Natural killer cell (primary cell): ENCODE data around the gene TTC12. TPM values are rescaled to one million over a fixed set of nuclear protein-coding genes. Genes with fewer than 3 reads are reported as not detected.

Experiments used
- ATAC-seq, 3 donors: fragments of 150-1000 bp in 2 of 3; fragments of 200-7000 bp in 1 of 3; cut with Tn5 transposase; 1 replicate in 1 of 3; 2 replicates in 2 of 3; pipeline ENCODE4 v1.10.0; 2021; ENCODE audit warnings: mild to moderate bottlenecking in 2 of 3, moderate library complexity in 2 of 3
- DNase-seq, 2 donors: peaks; one replicate each; pipeline versions ENCODE4 v3.0.0 to v3.0.0-alpha.2; 2013 to 2021; ENCODE audit warnings: mixed read lengths in 1 of 2
- H3K27ac ChIP-seq: one replicate; pipeline ENCODE4 v1.5.1; 2013; ENCODE audit warnings: mild to moderate bottlenecking, low read length
- H3K27me3 ChIP-seq: one replicate; pipeline ENCODE4 v1.6.1; 2013; ENCODE audit warnings: low read length; ENCODE audit not compliant: control insufficient read depth, insufficient read depth
- H3K36me3 ChIP-seq: one replicate; pipeline ENCODE4 v1.6.1; 2013; ENCODE audit warnings: low read length; ENCODE audit not compliant: control insufficient read depth, insufficient read depth
- H3K4me1 ChIP-seq: one replicate; pipeline ENCODE4 v1.6.1; 2013; ENCODE audit warnings: low read length; ENCODE audit not compliant: control insufficient read depth, insufficient read depth
- H3K4me3 ChIP-seq: one replicate; pipeline ENCODE4 v1.5.1; 2013; ENCODE audit warnings: low read length
- H3K9me3 ChIP-seq: one replicate; pipeline ENCODE4 v1.6.1; 2013; ENCODE audit warnings: low read length; ENCODE audit not compliant: control insufficient read depth, insufficient read depth
- H3K27ac Mint-ChIP-seq, 2 donors: one replicate each; pipeline ENCODE4 v1.8.0; 2022; ENCODE audit warnings: mild to moderate bottlenecking in 2 of 2, mixed read lengths in 2 of 2, moderate library complexity in 1 of 2
- H3K27me3 Mint-ChIP-seq, 2 donors: one replicate each; pipeline ENCODE4 v1.8.0; 2022; ENCODE audit warnings: low read depth in 2 of 2, mixed read lengths in 2 of 2
- H3K36me3 Mint-ChIP-seq: one replicate; pipeline ENCODE4 v1.8.0; 2022; ENCODE audit warnings: mixed read lengths
- H3K4me1 Mint-ChIP-seq, 2 donors: one replicate each; pipeline ENCODE4 v1.8.0; 2022; ENCODE audit warnings: mixed read lengths in 2 of 2
- H3K4me3 Mint-ChIP-seq: one replicate; pipeline ENCODE4 v1.8.0; 2022; ENCODE audit warnings: mild to moderate bottlenecking, moderate library complexity, mixed read lengths
- H3K9me3 Mint-ChIP-seq, 2 donors: one replicate each; pipeline ENCODE4 v1.8.0; 2022; ENCODE audit warnings: mixed read lengths in 2 of 2
- CTCF ChIP-seq: fragments of 200-600 bp; IDR thresholded peaks from one replicate; pipeline ENCODE4 v1.8.0; 2022; ENCODE audit warnings: antibody characterized with exemption
- WGBS: methylation state at CpG from one replicate; pipeline ENCODE4 v1.1.7; 2013; ENCODE audit warnings: missing lambda C conversion rate; ENCODE audit not compliant: insufficient coverage; 5-methylcytosine and 5-hydroxymethylcytosine counted together
- intact Hi-C: fragments of 100-400 bp; cut with micrococcal nuclease; formaldehyde crosslinking; loops from one replicate; pipeline ENCODE4 v1.14.2; 2022
- total RNA-seq, 4 donors: library from RNA; stranded (reverse); fragments of 120-200 nt in 1 of 4; gene quantifications; one replicate each; pipeline versions ENCODE4 v1.2.3 to v1.2.4, GENCODE V29; 2013 to 2022

The TTC12 gene
- total RNA-seq, 3 donors from 2014 or later (not counting 1 experiment from before 2014, with no cell fraction given), result 20.8 to 25.4 (median 24.1) TPM

GRCh38 chr11:113404859-113405430 is 90.6 kb downstream of the TTC12 start:
- intact Hi-C loops, result no loop called here
- Histone ChIP-seq H3K4me1 (no peaks in the 10 kb centered on the region), H3K27ac (no peak overlapping the region), H3K36me3 (no peaks in the 10 kb centered on the region), H3K27me3 (no peaks in the 10 kb centered on the region), H3K4me3 (no peak overlapping the region), H3K9me3 (no peaks in the 10 kb centered on the region)
- no peak overlapping the region for H3K4me3 Mint-ChIP-seq
- no peaks in the 10 kb centered on the region for H3K36me3 Mint-ChIP-seq
- no peak for TF ChIP-seq CTCF
- H3K27me3 Mint-ChIP-seq, result peaks cover 0 to 9% of the 10 kb centered on the region in 2 donors
- WGBS, result 85% methylated on average over 7 of the region's 7 CpGs
- no peaks in the 10 kb centered on the region for H3K9me3 Mint-ChIP-seq
- ATAC-seq (no peak), DNase-seq (no peak)
- H3K4me1 Mint-ChIP-seq, result no peaks in the 10 kb centered on the region
- no peak overlapping the region for H3K27ac Mint-ChIP-seq

- Histone ChIP-seq H3K27me3 (no peaks in the 10 kb centered on the region), H3K36me3 (no peaks in the 10 kb centered on the region), H3K27ac (no peak overlapping the region), H3K9me3 (no peaks in the 10 kb centered on the region), H3K4me3 (no peak overlapping the region), H3K4me1 (no peaks in the 10 kb centered on the region)
- no peak for TF ChIP-seq CTCF
- ATAC-seq (no peak), DNase-seq (no peak)
- H3K4me3 Mint-ChIP-seq, result no peak overlapping the region
- H3K9me3 Mint-ChIP-seq, result no peaks in the 10 kb centered on the region
- peaks cover 0 to 9% of the 10 kb centered on the region in 2 donors for H3K27me3 Mint-ChIP-seq
- intact Hi-C loops, result no loop called here
- WGBS, result 70% methylated on average over 7 of the region's 7 CpGs
- H3K4me1 Mint-ChIP-seq, result no peaks in the 10 kb centered on the region
- no peak overlapping the region for H3K27ac Mint-ChIP-seq
- H3K36me3 Mint-ChIP-seq, result no peaks in the 10 kb centered on the region
Observed at GRCh38 chr11:113405724-113406478, 91.5 kb downstream of the TTC12 start.

- Mint-ChIP-seq H3K4me3 (no peak overlapping the region), H3K27ac (no peak overlapping the region), H3K9me3 (no peaks in the 10 kb centered on the region), H3K27me3 (peaks cover 0 to 9% of the 10 kb centered on the region in 2 donors), H3K4me1 (no peaks in the 10 kb centered on the region), H3K36me3 (no peaks in the 10 kb centered on the region)
- WGBS, result 55% methylated on average over 3 of the region's 3 CpGs
- Histone ChIP-seq H3K36me3 (no peaks in the 10 kb centered on the region), H3K27ac (no peak overlapping the region), H3K4me1 (no peaks in the 10 kb centered on the region), H3K9me3 (no peaks in the 10 kb centered on the region), H3K27me3 (no peaks in the 10 kb centered on the region), H3K4me3 (no peak overlapping the region)
- no peak for TF ChIP-seq CTCF
- no peak for DNase-seq
- intact Hi-C loops, result no loop called here
- ATAC-seq, result no peak
Observed at GRCh38 chr11:113407163-113407562, 92.8 kb downstream of the TTC12 start.
